Keratinocyte (primary cell): Measurements from ENCODE around the gene ATM. TPM values are rescaled to one million over a fixed set of nuclear protein-coding genes. Genes with fewer than 3 reads are reported as not detected.
"Not testable (repeated sequence)": the region's sequence is repeated elsewhere in the genome, so short reads cannot be mapped to it uniquely, and the experiment has no call there.

Experiments used
- DNase-seq: peaks from one replicate; pipeline ENCODE4 v3.0.0-alpha.2; 2011; ENCODE audit warnings: low read depth, missing footprints, low spot score
- FAIRE-seq: peaks from 2 replicates; lab custom pipeline; 2011; peaks lifted over from hg19 to GRCh38; lab: Jason Lieb, UNC
- H2AFZ ChIP-seq: 2 replicates; pipeline ENCODE4 v1.6.0; 2012; ENCODE audit warnings: low read length, control low read depth, inconsistent platforms; ENCODE audit not compliant: control insufficient read depth
- H3K27ac ChIP-seq: 2 replicates; pipeline ENCODE4 v1.5.1; 2011; ENCODE audit warnings: low read length; ENCODE audit not compliant: control insufficient read depth, insufficient read depth
- H3K27me3 ChIP-seq: 3 replicates; pipeline ENCODE4 v1.6.0; 2011; ENCODE audit warnings: low read length; ENCODE audit not compliant: control insufficient read depth, insufficient read depth; ENCODE audit errors: extremely low read depth
- H3K36me3 ChIP-seq, 2 experiments: 2 replicates in 1 of 2; 3 replicates in 1 of 2; pipeline ENCODE4 v1.5.1; 2011; ENCODE audit warnings: low read length in 2 of 2, mild to moderate bottlenecking in 1 of 2; ENCODE audit not compliant: control insufficient read depth in 2 of 2, insufficient read depth in 2 of 2; ENCODE audit errors: extremely low read depth in 1 of 2
- H3K4me1 ChIP-seq: 3 replicates; pipeline ENCODE4 v1.5.1; 2011; ENCODE audit warnings: low read length; ENCODE audit not compliant: control insufficient read depth, insufficient read depth; ENCODE audit errors: extremely low read depth
- H3K4me2 ChIP-seq: 3 replicates; pipeline ENCODE4 v1.6.0; 2011; ENCODE audit warnings: low read depth, low read length; ENCODE audit not compliant: control insufficient read depth, insufficient read depth; ENCODE audit errors: extremely low read depth
- H3K4me3 ChIP-seq, 3 experiments: fragments of 200-600 bp in 1 of 3; sonication (generic) in 1 of 3; 2 replicates in 2 of 3; 3 replicates in 1 of 3; pipeline ENCODE4 v1.5.1; 2011 to 2016; ENCODE audit warnings: low read length in 3 of 3, mild to moderate bottlenecking in 3 of 3, control low read depth in 2 of 3, inconsistent platforms in 1 of 3, low read depth in 1 of 3, mixed read lengths in 1 of 3, mixed run types in 1 of 3, moderate library complexity in 1 of 3; ENCODE audit not compliant: control insufficient read depth in 2 of 3, insufficient read depth in 2 of 3; ENCODE audit errors: extremely low read depth in 1 of 3
- H3K79me2 ChIP-seq: 2 replicates; pipeline ENCODE4 v1.6.0; 2012; ENCODE audit warnings: low read length; ENCODE audit not compliant: control insufficient read depth, insufficient read depth
- H3K9ac ChIP-seq: 3 replicates; pipeline ENCODE4 v1.6.0; 2011; ENCODE audit warnings: low read length; ENCODE audit not compliant: control insufficient read depth, insufficient read depth; ENCODE audit errors: extremely low read depth
- H3K9me1 ChIP-seq: 3 replicates; pipeline ENCODE4 v1.6.0; 2011; ENCODE audit warnings: low read length; ENCODE audit not compliant: control insufficient read depth, insufficient read depth; ENCODE audit errors: extremely low read depth
- H3K9me3 ChIP-seq: 2 replicates; pipeline ENCODE4 v1.5.1; 2012; ENCODE audit warnings: low read depth, low read length; ENCODE audit not compliant: control insufficient read depth
- H4K20me1 ChIP-seq: 3 replicates; pipeline ENCODE4 v1.6.0; 2011; ENCODE audit warnings: low read length; ENCODE audit not compliant: control insufficient read depth, insufficient read depth; ENCODE audit errors: extremely low read depth
- CTCF ChIP-seq, 3 experiments: IDR thresholded peaks in 1 of 3; conservative IDR thresholded peaks in 1 of 3; optimal IDR thresholded peaks in 1 of 3; 2 replicates in 2 of 3; 3 replicates in 1 of 3; pipeline versions ENCODE3 to v1.5.1; 2011; ENCODE audit warnings: low read length in 3 of 3, mild to moderate bottlenecking in 3 of 3, moderate library complexity in 2 of 3, control low read depth in 1 of 3, inconsistent platforms in 1 of 3; ENCODE audit not compliant: insufficient read depth in 2 of 3; ENCODE audit errors: extremely low read depth in 1 of 3
- EZH2 ChIP-seq: IDR thresholded peaks from one replicate; pipeline ENCODE4 v1.6.1; 2012; ENCODE audit warnings: inconsistent platforms, mild to moderate bottlenecking, low read length, moderate library complexity
- dilution Hi-C: fragments of 300-500 bp; cut with MboI; formaldehyde crosslinking; loops from one replicate; pipeline ENCODE4 v1.7.0; 2020; ENCODE audit warnings: low sequenced_read_pairs; ENCODE audit not compliant: extremely low pct_ligation_motif_present
- polyA plus RNA-seq, 5 experiments: library from polyadenylated mRNA; depleted of rRNA in 3 of 5; stranded (reverse) in 3 of 5; stranded (forward) in 1 of 5; unstranded in 1 of 5; fragments of >200 nt; gene quantifications; 1 replicate in 1 of 5; 2 replicates in 3 of 5; 3 replicates in 1 of 5; pipeline versions ENCODE4 v1.2.1 to v1.2.3, GENCODE V29; 2011 to 2012; ENCODE audit warnings: missing spikeins in 2 of 5, low read depth in 1 of 5, low replicate concordance in 1 of 5

Gene ATM
- polyA plus RNA-seq, 1 donor (not counting 4 experiments of a cell fraction or from before 2014, with no cell fraction given) = 28.5 TPM

DNA sequence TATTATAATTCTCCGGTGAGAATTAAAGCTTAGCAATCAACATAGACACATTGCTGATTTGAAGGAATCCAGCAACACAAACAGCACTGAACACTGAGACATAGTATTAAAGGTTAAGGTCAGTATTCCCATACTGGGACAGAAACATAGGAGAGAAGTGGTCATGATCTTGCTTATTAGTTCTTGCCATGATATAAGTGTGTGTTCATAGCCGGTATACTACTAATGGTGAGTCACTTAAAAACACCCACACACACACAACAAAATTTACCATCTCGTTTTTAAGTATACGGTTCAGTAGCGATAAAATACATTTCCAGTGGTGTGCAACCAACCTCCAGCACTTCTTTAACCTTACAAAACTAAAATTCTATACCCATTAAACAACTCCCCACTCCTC, 148.1 kb downstream of the ATM start:
- peak; percentile 43 for FAIRE-seq
- dilution Hi-C loops = no loop called here

DNA sequence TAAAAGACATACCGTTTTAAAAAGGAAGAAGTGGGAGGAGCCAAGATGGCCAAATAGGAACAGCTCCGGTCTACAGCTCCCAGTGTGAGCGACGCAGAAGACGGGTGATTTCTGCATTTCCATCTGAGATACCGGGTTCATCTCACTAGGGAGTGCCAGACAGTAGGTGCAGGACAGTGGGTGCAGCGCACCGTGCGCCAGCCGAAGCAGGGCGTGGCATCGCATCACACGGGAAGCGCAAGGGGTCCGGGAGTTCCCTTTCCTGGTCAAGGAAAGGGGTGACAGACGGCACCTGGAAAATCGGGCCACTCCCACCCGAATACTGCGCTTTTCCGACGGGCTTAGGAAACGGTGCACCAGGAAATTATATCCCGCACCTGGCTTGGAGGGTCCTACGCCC, 150.6 kb downstream of the ATM start:
- H4K20me1 ChIP-seq, H2AFZ ChIP-seq, H3K9me1 ChIP-seq, dilution Hi-C loops, DNase-seq, FAIRE-seq, H3K27ac ChIP-seq, H3K4me2 ChIP-seq, H3K9ac ChIP-seq, H3K4me1 ChIP-seq, H3K4me3 ChIP-seq, H3K79me2 ChIP-seq, H3K27me3 ChIP-seq, H3K36me3 ChIP-seq, H3K9me3 ChIP-seq: not testable (repeated sequence)

More for the DNA sequence above, 148.1 kb downstream of the ATM start:
- peaks cover 0 to 1% of the 10 kb centered on the region in 2 experiments for H3K36me3 ChIP-seq
- H3K9ac ChIP-seq = no peak overlapping the region
- DNase-seq = no peak
- no peaks in the 10 kb centered on the region for H3K9me1 ChIP-seq
- TF ChIP-seq EZH2 (no peak), CTCF (optimal IDR thresholded peaks at IDR 0.05 in 1 of 3, IDR thresholded peaks at IDR 0.05 in 1 of 3, conservative IDR thresholded peaks at IDR 0.05 in 1 of 3; ENCODE audit: extremely low read depth in 1 of 3, insufficient read depth in 2 of 3, low read length in 3 of 3) (no peak)
- H3K27me3 ChIP-seq = no peaks in the 10 kb centered on the region
- no peaks in the 10 kb centered on the region for H3K79me2 ChIP-seq
- no peak overlapping the region for H2AFZ ChIP-seq
- no peaks in the 10 kb centered on the region for H3K9me3 ChIP-seq
- H3K27ac ChIP-seq = no peak overlapping the region
- no peak overlapping the region for H3K4me3 ChIP-seq
- H3K4me1 ChIP-seq = no peaks in the 10 kb centered on the region
- no peaks in the 10 kb centered on the region for H4K20me1 ChIP-seq
- H3K4me2 ChIP-seq = no peak overlapping the region

- Histone ChIP-seq H4K20me1 (no peaks in the 10 kb centered on the region), H3K27me3 (no peaks in the 10 kb centered on the region), H3K27ac (no peak overlapping the region), H3K4me2 (no peak overlapping the region), H3K9me1 (no peaks in the 10 kb centered on the region), H3K4me3 (no peak overlapping the region), H3K36me3 (no peaks in the 10 kb centered on the region), H3K4me1 (no peaks in the 10 kb centered on the region), H3K9me3 (no peaks in the 10 kb centered on the region), H2AFZ (no peak overlapping the region), H3K9ac (no peak overlapping the region), H3K79me2 (no peaks in the 10 kb centered on the region)
- FAIRE-seq (no peak), DNase-seq (no peak)
- dilution Hi-C loops = no loop called here
- no peak for TF ChIP-seq CTCF (optimal IDR thresholded peaks at IDR 0.05 in 1 of 3, IDR thresholded peaks at IDR 0.05 in 1 of 3, conservative IDR thresholded peaks at IDR 0.05 in 1 of 3; ENCODE audit: extremely low read depth in 1 of 3, insufficient read depth in 2 of 3, low read length in 3 of 3)
- no peak for TF ChIP-seq EZH2
Measured at GRCh38 chr11:108388576-108388975, 165.7 kb downstream of the ATM start.
